A549 treated with CpdA at 1 μM for 4 hours (cell line): ENCODE results near the gene ARPP19. TPM values are rescaled to one million over a fixed set of nuclear protein-coding genes. Genes with fewer than 3 reads are reported as not detected.

Source experiments
- total RNA-seq: library from RNA; stranded (reverse); fragments of 200-300 nt; extraction: Qiagen RNA extraction; gene quantifications from 5 replicates; pipeline ENCODE4 v1.2.3, GENCODE V29; 2022; ENCODE audit warnings: low read depth

The ARPP19 gene
- 90.7 to 115 TPM (median 103 TPM) in 5 replicates for total RNA-seq

GRCh38 chr15:52568601-52569585 is at the start of gene ARPP19:
Gene ARPP19 (minus strand): TSS chr15:52569030. CDS start chr15:52568892, 138 bp downstream.

GRCh38 chr15:52528564-52529340 is 40.1 kb downstream of the ARPP19 start, which contains the start of gene MYO5A:
Gene MYO5A (minus strand): TSS chr15:52528880. CDS start chr15:52528806, 74 bp downstream.

Other genes starting within 250 kb of the ARPP19 start
- gene MYO5A, start 40.1 kb downstream of the ARPP19 start, total RNA-seq: 19.7 to 31.4 TPM (median 25.2 TPM) in 5 replicates
- gene ATOSA, start 110.4 kb upstream of the ARPP19 start, total RNA-seq: 8.3 to 10.8 TPM (median 9.7 TPM) in 5 replicates
- gene ONECUT1, start 221.3 kb upstream of the ARPP19 start, total RNA-seq: 0.16 to 0.32 TPM (median 0.17 TPM) in 5 replicates